Measurements from ENCODE around the gene SIGLEC9.

SIGLEC9 gene

DNA sequence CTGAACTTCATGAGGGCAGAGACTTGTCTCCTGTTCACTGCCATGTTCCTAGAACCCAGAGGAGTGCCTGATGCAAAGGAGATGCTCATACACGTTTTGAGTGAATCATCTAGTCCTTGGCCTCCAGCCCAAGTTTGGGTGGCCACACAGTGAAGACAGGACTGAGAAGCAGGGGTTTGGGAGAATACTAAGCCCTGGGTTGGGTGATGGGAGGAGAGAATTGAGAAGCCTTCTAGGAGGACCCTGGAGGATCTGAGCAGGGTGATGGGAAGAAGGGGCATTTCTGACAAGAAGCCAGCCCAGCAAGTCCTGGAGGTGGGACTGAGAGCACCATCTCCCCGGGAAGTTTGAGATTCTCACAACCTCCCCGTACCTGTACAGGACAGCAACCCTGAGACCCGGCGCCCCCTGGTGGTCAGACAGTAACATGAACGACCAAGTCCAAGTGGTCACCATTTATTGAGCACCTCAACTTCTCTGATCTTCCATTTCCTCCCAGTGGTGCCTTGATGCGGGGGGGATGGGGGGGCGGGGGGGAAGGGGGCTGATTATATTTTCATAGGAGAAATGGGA is 27.5 kb upstream of the SIGLEC9 start:
- peak; percentile 74 for DNase-seq (ENCODE audit: low spot score)

DNA sequence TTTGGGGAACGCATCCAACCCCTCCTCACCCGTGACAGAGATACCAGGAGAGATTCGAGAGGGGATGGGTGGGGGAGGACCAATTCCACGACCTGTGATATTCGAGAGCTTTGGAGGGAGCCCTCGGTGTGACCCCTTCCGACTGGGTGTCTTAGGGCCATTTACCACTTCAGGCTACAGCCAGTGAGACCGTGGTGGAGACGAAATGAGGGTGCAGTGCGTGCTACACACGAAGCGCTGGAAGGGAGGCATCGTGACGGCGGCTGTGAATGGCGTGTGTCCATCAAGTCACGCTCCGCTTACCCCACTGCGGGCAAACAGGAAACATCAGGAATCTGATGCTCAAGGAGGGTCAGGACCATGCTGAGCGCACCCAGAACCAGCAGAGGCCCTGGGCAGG is 26.9 kb upstream of the SIGLEC9 start:
- DNase-seq (ENCODE audit: low spot score), result no peak

DNA sequence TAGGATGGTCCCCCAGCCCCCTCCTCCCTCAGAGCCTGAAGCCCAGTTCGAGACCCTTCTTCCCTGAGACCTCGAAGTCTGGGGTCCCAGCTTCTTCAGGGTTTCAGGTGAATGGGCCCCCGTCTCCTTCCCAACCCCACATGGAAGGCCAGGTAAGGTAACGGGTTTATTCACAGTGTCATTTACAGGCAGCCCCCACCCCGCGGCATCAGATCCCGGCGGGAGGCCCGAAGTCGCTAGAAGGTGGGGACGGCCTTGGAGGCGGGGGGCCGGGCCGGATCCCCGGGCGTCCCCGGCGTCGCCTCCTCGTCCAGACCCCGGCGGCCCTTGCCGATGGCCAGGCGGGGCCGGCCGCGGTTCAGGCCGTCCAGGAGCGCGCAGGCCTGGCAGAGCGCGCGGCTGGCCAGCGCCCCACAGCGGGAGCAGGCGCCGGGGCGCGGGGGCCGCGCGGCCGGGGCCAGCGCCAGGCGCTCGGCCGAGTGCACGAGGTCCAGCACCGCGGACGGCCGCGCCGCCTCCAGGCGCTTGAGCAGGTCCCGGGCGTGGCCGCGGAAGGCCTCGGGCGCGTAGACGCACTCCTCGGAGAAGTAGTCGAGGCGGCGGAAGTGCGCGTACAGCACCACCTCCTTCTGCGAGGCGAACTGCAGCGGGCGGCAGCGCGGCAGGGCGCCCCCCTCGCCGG is 26.2 kb upstream of the SIGLEC9 start:
- no peak for DNase-seq (ENCODE audit: low spot score)

DNA sequence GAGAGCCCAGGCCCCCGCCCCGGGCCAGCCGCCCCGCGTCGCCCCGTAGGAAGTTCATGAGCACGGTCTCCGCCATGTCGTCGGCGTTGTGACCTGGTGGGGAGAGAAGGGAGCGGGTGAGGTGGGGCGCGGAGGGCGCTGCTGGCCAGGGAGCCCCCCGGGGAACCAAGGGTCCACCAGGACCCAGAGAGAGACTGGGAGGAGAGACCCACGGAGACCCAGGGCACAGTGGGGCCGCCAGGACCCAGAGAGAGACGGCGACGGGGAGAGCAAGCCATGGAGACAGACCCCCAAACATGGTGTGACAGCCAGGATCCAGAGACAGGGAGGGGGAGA is 25.7 kb upstream of the SIGLEC9 start:
- DNase-seq (ENCODE audit: low spot score), result no peak

DNA sequence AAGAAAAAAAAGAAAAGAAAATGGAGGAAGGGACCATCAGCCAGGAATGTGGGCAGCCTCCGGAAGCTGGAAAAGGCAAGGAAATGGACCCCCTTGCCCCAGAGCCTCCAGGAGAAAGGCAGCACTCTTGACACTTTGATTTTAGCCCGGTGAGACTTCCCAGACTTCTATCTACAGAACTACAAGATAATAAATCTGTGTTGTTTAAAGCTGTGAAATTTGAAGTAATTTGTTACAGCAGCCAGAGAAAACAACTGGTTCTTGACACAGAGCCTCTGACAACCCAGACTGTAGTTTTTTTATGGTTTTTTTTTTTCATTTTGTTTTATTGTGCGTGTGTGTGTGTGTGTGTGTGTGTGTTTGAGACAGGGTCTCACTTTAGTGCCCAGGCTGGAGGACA is 24.1 kb upstream of the SIGLEC9 start:
- DNase-seq (ENCODE audit: low spot score), result no peak

DNA sequence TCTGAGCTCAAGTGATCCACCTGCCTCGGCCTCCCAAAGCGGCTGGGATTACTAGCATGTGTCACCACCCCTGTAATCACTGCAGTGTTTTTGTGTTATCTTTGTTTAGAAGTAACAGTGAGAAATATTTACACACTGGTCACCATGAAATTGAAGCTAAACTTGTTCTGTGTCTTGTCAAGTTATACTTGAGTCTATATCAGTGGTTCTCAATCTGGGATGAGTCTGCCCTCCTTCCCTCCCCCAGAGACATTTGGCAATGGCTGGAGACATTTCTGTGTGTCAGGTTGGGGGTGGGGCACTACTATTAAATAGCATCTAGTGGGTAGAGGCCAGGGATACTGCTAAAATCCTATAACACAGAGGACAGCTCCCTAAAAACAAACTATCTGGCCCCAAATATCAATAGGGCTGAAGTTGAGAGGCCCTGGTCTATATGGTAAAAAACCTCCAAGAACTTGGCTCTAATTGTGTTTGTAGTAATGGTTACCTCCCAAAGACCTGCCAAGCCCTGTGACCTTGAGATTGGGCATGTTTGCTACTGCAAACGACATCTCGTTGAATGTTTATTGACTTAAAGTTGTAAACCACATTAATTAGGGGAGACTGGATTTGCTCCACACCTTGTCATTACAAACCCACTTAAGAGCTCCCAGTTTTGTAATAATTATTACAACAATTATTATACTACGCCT is 23.4 kb upstream of the SIGLEC9 start:
- no peak for DNase-seq (ENCODE audit: low spot score)

DNA sequence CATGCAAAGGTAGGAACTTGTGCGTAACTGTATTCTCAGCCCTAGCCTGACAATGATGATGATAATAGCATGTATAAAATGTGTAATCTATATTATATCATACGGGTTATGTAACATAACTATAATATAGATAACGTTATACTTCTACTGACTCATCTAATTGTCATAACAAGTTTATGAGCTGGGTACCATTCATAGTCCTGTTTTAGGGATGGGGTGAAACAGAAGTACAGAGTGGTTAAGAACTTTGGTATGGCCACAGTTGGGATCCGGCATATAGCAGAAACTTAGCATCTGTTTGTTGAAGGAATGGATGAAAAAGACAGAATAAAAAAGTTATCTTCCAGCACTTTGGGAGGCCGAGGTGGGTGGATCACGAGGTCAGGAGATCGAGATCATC is 21.7 kb upstream of the SIGLEC9 start:
- no peak for DNase-seq (ENCODE audit: low spot score)

DNA sequence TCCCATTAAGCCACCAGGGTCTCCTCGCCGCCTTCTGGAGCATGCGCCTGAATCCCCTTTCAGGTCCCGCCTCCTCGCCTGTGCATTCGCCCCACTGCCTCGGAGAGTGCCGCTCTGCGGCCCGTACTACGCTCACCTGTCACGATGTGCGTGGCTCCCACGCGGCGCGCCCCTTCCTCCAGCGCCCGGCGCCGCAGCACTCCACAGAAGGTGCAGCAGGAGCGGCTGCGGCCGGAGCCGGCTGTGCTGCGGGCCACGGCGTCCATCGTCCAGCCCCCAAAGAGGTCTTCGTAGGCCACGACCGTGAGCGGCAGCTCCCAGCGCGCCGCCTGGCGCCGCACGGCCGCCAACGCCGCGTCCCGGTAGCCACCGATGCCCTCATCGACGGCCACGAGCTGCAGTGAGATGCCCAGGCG is 20.8 kb upstream of the SIGLEC9 start:
- DNase-seq (ENCODE audit: low spot score), result no peak

DNA sequence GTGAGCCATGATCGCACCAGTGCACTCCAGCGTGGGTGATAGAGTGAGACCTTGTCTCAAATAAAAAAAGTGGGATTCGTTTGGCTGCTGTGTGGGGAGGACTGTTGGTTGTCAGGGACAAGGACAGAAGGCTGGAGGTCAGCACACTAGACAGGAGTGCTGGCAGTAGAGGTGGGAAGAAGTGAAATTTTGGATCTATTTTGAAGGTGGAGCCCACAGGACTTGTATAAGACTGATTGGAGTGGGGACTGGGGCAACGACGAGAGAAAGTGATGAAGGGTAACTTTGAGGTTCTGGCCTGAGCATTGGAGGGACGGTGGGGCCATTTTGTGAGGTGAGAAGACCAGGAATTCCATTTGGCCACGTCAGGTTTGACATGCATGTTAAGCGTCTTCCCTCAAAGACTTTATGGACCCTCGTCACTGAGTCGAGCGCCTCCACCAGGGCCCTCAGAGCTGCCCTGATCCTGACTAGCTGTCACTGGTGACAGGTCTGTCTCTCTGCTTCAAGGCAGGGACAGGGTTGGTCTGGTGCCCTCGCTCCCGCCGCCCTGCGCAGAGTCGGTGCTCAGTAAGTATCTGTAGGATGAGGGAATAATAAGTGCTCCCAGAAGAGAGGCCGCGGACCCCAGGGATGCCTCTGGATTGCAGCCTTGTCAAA is 17.2 kb upstream of the SIGLEC9 start:
- DNase-seq (ENCODE audit: low spot score), result peak; percentile 8

DNA sequence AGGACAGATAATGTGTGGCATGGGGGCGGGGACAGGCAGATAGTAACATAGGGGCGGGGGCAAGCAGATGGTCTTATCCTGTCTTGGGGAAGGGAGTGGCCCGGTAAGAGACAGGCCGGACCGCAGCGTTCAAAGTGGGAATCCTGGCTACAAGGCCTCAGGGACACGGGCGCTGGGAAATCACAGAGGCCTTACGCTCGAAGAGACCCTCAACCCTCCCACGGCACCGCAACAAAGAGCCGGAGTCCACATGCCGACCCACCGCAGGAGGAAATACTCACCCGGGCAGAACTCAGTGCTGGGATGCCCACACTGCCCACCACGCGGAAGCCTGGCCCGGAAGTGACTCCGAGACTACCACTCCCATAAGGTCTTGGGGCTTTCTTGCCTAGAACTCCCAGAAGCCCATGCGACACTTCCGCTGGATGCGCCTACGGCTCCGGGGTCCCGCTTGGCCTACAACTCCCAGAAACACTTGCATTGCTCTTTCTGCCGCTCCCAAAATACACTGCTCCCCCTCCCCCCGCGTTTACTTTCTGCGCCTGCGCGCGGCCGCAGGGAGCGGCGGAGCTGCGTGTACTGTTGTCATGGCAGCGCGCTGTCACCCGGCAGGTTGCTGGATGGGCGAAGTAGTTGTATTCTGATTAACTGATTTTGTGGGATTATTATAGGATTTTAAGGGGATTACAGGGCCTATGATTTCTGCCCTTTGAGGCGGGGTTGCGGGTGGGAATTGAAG is 16.5 kb upstream of the SIGLEC9 start, which contains the start of gene CTU1:
Gene CTU1, minus strand, starts transcription at position 344 of the 739 bp plus-strand sequence. CDS start 3,840 bp downstream, outside the sequence.
- peak; percentile 99 for DNase-seq (ENCODE audit: low spot score)

DNA sequence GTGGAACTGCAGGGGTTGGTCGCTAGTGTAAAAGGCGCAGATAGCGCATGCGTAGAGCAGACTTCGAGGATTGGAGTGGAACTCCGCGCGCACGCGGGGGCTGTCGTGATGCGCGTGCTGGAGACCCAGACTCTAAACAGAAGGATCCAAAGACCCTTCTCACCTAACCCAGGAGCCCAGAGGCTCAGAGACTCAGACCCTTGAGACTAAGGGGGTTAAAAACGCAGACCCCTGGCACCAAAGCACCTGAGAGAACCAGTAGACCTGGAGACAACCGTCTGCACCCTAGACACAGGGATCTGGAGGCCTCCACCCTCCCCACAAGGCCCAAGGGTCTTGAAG is 15.9 kb upstream of the SIGLEC9 start:
- no peak for DNase-seq (ENCODE audit: low spot score)

DNA sequence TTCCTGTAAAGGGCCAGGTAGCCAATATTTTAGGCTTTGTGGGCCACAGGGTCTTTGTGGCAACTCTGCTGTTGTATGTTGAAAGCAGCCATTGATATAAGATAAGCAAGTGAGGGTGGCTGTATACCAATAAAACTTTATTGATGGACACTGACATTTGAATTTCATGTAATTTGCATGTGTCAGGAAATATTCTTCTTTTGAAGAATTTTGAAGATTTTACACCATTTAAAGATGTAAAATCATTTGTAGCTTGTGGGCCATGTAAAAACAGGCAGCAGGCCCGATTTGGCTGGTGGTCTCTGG is 14.1 kb upstream of the SIGLEC9 start:
- no peak for DNase-seq (ENCODE audit: low spot score)

DNA sequence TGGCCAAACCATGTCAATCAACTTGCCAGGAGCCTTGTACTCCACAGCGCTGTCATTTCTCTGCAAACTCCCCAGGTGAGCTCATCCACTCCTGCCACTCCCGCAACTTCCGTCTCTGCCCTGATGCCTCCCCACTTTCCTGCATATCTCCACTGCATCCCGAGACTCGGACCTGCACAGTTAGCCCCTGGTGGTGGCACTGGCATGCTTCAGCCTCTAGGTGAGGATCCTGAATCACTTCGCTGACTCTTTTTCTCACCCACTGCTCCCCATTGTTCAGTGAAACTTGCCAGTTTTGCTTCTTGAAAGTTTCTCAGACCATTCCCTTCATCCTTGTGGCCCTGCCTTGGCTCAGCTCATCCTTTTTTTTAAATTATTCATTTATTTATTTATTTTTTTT is 13.1 kb upstream of the SIGLEC9 start:
- DNase-seq (ENCODE audit: low spot score), result no peak

DNA sequence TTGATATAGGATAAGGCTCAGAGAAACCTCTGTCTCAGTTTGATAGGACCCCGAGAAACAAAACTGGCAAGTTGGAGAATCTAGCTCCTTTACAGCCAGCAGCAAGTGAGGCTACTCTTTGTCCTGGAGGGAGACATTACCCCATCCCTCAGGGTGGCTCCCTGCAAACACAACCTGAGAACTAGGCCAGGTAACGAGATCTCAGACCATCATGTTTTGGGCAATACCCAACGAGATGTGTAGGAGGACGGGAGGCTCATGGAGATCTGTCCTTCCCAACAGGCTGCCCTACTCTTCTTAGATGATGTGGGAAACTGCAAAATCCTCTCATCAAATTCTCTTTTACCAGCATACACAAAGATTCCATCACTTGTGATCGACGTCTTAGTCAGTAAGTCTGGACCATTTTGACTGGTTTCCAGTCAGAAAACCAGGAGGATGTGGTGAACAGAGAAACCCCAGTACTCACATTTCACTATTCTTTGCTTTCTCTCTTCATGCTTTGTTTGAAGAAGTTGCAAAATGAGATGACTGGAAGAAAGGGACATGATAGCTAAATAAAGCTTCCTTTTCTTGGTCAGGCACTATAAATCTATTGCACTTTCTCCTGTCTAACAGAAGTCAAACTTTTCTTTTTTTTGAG is 10.5 kb upstream of the SIGLEC9 start:
- DNase-seq (ENCODE audit: low spot score), result no peak

DNA sequence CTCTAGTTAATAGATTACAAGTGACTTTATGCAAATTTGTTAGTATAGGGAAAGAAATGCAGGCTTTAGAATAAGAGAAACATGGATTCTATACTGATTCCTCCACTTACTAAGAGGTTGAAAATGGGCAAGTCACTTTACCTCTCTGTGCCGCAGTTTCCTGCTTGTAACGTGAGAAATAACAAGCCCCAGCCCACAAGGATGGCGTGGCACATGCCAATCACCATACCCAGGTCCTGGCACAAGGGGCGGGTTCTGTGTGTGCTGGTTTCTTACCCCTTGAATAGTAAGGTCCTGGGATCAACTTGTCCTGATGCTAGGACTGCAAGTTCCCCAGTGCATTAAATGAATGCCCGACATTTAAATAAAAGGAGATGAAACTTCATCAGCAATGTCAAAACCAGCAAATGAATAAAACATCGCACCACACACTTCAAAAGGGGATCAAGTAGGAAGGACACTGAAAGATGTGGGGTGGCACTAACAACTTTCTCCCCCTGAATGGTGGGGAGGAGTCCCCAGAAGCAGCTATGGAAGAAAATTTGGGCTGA is 7.9 kb upstream of the SIGLEC9 start:
- no peak for DNase-seq (ENCODE audit: low spot score)

DNA sequence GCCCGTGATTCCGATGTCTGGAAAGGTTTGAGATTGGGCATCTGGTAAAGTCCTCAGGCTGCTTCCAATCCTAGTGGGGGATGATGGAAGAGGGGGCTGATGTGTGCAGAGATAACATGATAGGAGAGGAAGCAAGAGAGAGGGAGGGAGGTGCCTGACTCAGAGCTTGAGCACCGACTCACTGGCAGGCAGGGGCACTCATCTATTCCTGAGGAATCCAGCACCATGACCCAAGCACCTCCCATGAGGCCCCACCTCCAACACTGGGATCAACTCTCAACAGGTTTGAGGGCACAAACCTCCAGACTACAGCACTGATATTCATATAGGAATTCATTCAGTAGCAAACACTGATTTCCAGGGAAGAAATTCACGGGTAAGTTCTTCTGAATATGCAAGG is 5.6 kb upstream of the SIGLEC9 start:
- no peak for DNase-seq (ENCODE audit: low spot score)

DNA sequence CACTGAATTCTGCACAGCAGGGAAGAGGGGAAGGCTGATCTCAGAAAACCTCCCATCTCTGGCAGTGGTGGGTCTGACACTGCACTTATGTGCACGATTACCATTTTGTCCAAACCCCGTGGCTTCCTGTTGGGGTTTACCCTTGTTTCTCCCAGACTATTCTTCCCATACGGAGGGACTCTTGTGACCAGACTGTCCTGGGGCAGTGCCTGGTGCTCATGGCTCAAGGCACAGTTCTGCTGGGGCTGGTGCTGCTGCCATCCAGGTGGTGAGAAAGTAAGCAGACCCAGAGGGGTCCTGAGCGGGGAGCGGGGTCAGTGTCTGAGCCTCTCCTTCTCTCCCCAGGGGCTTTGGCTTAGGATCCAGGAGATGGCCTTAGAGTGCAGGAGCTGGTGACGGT is 5.1 kb upstream of the SIGLEC9 start:
- DNase-seq (ENCODE audit: low spot score), result no peak

DNA sequence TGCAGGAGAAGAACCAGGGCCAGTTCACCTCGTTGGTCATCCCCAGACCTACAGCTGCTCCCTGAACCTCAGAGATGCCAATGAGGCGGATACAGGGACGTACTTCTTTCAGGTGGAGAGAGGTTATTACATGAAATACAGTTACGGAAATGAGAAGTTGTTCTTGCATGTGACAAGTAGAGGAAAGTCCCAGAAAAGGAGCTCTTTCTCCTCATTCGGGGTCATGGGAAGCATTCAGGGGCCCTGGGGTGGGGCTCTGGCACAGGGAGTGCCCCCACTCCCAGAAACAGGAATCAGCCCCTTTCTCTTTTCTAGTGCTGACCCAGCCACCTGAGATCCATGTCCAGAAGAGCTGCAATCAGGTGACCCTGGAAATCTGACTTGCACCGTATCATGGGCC is 4.5 kb upstream of the SIGLEC9 start:
- DNase-seq (ENCODE audit: low spot score), result no peak

DNA sequence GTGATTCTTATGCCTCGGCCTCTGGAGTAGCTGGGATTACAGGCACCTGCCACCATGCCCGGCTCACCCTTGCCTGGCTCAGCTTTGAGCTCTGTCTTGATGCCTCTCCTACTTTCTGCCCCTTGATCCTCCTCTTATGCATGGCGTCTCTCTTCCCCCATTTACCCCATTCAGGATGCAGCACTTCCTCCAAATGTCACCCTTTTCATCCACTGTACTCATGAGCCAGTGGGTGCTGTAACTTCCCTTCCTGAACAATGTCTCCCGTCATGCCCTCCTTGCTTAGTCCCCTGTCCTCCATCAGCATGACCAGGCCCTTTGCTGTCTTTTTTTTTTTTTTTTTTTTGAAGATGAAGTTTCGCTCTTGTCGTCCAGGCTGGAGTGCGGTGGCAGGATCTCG is 3.4 kb upstream of the SIGLEC9 start:
- DNase-seq (ENCODE audit: low spot score), result no peak

DNA sequence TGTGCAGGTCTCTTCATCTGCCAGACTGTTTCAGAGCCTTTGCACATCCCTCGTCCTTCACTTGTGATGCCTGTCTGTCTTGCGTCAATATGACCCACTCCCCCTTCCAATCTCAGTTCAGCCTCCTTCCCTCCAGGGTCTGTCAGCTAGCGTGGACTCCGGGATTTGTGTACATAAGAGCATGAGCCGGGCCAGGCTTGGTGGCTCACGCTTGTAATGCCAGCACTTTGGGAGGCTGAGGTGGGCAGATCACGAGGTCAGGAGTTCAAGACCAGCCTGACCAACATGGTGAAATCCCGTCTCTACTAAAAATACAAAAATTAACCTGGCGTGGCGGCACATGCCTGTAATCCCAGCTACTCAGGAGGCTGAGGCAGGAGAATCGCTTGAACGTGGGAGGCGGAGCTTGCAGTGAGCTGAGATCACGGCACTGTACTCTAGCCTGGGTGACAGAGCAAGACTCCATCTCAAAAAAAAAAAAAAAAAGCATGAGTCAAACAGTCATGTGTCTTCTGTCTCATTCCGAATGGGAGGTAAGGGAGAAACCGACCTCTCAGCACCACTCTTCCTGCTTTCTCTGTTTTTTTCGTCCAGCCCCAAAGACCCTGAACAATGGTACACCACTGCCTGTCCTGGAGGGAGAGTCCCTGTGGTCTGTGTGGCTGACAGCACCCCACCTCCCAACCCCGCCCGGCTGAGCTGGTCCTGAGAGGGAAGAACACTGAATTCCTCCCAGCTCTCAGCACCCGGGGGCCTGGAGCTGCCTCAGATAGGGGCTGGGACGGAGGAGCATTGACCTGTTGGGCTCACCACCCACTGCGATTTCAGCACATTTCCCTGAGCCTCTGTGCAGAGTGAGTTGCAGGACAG is 2.4 kb upstream of the SIGLEC9 start:
- no peak for DNase-seq (ENCODE audit: low spot score)

DNA sequence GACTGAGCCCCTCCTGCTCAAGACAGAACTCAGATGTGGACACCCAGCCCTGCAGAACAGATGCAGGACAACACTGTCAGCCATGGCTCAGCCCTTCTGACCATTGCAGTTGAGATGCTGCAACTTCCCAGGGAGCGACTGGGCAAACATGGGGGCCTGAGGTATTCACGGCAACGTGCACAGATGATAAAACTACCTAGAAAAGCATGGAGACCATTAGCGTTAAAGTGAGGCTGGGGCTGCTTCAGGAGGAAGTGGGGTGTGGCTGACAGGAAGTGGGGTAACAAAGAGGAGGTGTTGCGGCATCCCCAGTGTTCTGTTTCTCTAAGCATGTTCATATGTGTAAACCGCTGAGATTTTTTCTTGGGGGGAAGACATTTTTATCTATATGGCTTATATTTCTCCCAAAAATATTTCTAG is 1.3 kb upstream of the SIGLEC9 start:
- DNase-seq (ENCODE audit: low spot score), result no peak

Measured in hematopoietic multipotent progenitor cell treated with erythropoietin and hydrocortisone succinate and interleukin-3 and kit ligand, for 17 days (in vitro differentiated cells).